MM.1S (cell line): ENCODE measurements around the gene KRT8.

Experiments used
- CTCF ChIP-seq: fragments of 300-600 bp; sonication (generic); IDR thresholded peaks from 2 replicates; pipeline ENCODE4 v1.5.1; 2016; ENCODE audit warnings: antibody characterized with exemption, low read length, mixed read lengths
- EZH2 ChIP-seq: fragments of 300-600 bp; sonication (generic); optimal IDR thresholded peaks from 2 replicates; pipeline ENCODE3; 2017; ENCODE audit warnings: low read depth, mild to moderate bottlenecking, antibody characterized with exemption, low read length, mixed read lengths
- EZH2phosphoT487 ChIP-seq: fragments of 300-600 bp; sonication (generic); IDR thresholded peaks from 2 replicates; pipeline ENCODE4 v1.6.1; 2018; ENCODE audit warnings: antibody characterized with exemption, low read length

- TF ChIP-seq CTCF (no peak), EZH2phosphoT487 (no peak), EZH2 (no peak)
These were observed 9.8 kb upstream of the KRT8 start for GRCh38 chr12:52914576-52915121.
